IMR-90 (cell line): ENCODE data around the gene CAPN9. TPM values are rescaled to one million over a fixed set of nuclear protein-coding genes. Genes with fewer than 3 reads are reported as not detected.

Experiments
- ATAC-seq: fragments of 200-7000 bp; cut with Tn5 transposase; 2 replicates; pipeline ENCODE4 v1.9.1; 2020; ENCODE audit warnings: low read depth, mild to moderate bottlenecking, moderate library complexity
- BruUV-seq: library from RNA; stranded (reverse); fragments of 400-500 nt; replicated peaks from 2 replicates; lab custom pipeline; 2021; lab: Mats Ljungman, UMichigan
- CTCF ChIA-PET: fragments of 300-600 bp; formaldehyde crosslinking; extraction: SDS; loops from one replicate; lab custom pipeline; 2021; ENCODE audit warnings: antibody characterized with exemption; lab: Yijun Ruan, JAX
- POLR2A ChIA-PET: fragments of 300-600 bp; sonication (Branson Sonifier 250); formaldehyde crosslinking; loops from one replicate; lab custom pipeline; 2022; ENCODE audit warnings: antibody characterized with exemption; ENCODE audit not compliant: unreplicated experiment; lab: Charles Lee
- DNase-seq: peaks from one replicate; pipeline ENCODE4 v3.0.0; 2013
- H2AFZ ChIP-seq: replicated peaks from 2 replicates; pipeline ENCODE3; 2013; ENCODE audit warnings: low read length, mild to moderate bottlenecking; ENCODE audit not compliant: poor library complexity
- H2AK5ac ChIP-seq: 2 replicates; pipeline ENCODE4 v1.6.1; 2013; ENCODE audit warnings: low read depth, low read length, inconsistent platforms
- H2AK9ac ChIP-seq: replicated peaks from 2 replicates; pipeline ENCODE3; 2013; ENCODE audit warnings: mild to moderate bottlenecking, low read depth, low read length, moderate library complexity; ENCODE audit not compliant: poor library complexity
- H2BK120ac ChIP-seq: 2 replicates; pipeline ENCODE4 v1.6.1; 2013; ENCODE audit warnings: low read depth, low read length, inconsistent platforms
- H2BK15ac ChIP-seq: 3 replicates; pipeline ENCODE4 v1.6.1; 2013; ENCODE audit warnings: low read depth, low read length, inconsistent platforms
- H2BK20ac ChIP-seq: 2 replicates; pipeline ENCODE4 v1.6.1; 2013; ENCODE audit warnings: low read depth, mild to moderate bottlenecking, inconsistent platforms, low read length, moderate library complexity
- H2BK5ac ChIP-seq: 2 replicates; pipeline ENCODE4 v1.6.1; 2013; ENCODE audit warnings: mild to moderate bottlenecking, low read depth, low read length, inconsistent platforms; ENCODE audit not compliant: poor library complexity, severe bottlenecking
- H3K14ac ChIP-seq: replicated peaks from 2 replicates; pipeline ENCODE4 v1.6.1; 2013; ENCODE audit warnings: low read depth, low read length, inconsistent platforms
- H3K18ac ChIP-seq: 2 replicates; pipeline ENCODE4 v1.6.1; 2013; ENCODE audit warnings: low read depth, low read length, control low read depth
- H3K23ac ChIP-seq: 2 replicates; pipeline ENCODE4 v1.6.1; 2013; ENCODE audit warnings: low read depth, low read length, inconsistent platforms
- H3K27ac ChIP-seq: 2 replicates; pipeline ENCODE4 v1.5.1; 2013; ENCODE audit warnings: mild to moderate bottlenecking, control low read depth, low read length; ENCODE audit not compliant: insufficient read depth
- H3K27me3 ChIP-seq: 2 replicates; pipeline ENCODE4 v1.6.1; 2013; ENCODE audit warnings: low read length; ENCODE audit not compliant: control insufficient read depth, insufficient read depth
- H3K36me3 ChIP-seq: 2 replicates; pipeline ENCODE4 v1.6.1; 2013; ENCODE audit warnings: low read length, mixed read lengths; ENCODE audit not compliant: control insufficient read depth, insufficient read depth
- H3K4ac ChIP-seq: 2 replicates; pipeline ENCODE4 v1.6.1; 2013; ENCODE audit warnings: low read depth, low read length, inconsistent platforms
- H3K4me1 ChIP-seq: 2 replicates; pipeline ENCODE4 v1.6.1; 2013; ENCODE audit warnings: low read length, mixed read lengths; ENCODE audit not compliant: control insufficient read depth, insufficient read depth
- H3K4me2 ChIP-seq: 2 replicates; pipeline ENCODE4 v1.6.1; 2013; ENCODE audit warnings: low read depth, mild to moderate bottlenecking, control low read depth, low read length, moderate library complexity
- H3K4me3 ChIP-seq: 2 replicates; pipeline ENCODE4 v1.5.1; 2013; ENCODE audit warnings: low read depth, mild to moderate bottlenecking, control low read depth, low read length, moderate library complexity; ENCODE audit not compliant: insufficient read depth
- H3K56ac ChIP-seq: 2 replicates; pipeline ENCODE4 v1.6.1; 2013; ENCODE audit warnings: low read length, inconsistent platforms; ENCODE audit not compliant: insufficient read depth; ENCODE audit errors: extremely low read depth
- H3K79me1 ChIP-seq, 2 experiments: 2 replicates each; pipeline ENCODE4 v1.6.1; 2013; ENCODE audit warnings: low read length in 2 of 2, inconsistent platforms in 1 of 2, low read depth in 1 of 2
- H3K9ac ChIP-seq: 2 replicates; pipeline ENCODE4 v1.6.1; 2013; ENCODE audit warnings: low read depth, low read length, control low read depth
- H3K9me1 ChIP-seq: 2 replicates; pipeline ENCODE4 v1.6.1; 2013; ENCODE audit warnings: low read length, inconsistent platforms; ENCODE audit not compliant: insufficient read depth
- H3K9me3 ChIP-seq: 2 replicates; pipeline ENCODE4 v1.6.1; 2013; ENCODE audit warnings: low read length; ENCODE audit not compliant: control insufficient read depth, insufficient read depth
- H4K20me1 ChIP-seq: 2 replicates; pipeline ENCODE4 v1.6.1; 2013; ENCODE audit warnings: low read length, inconsistent platforms; ENCODE audit not compliant: insufficient read depth
- H4K5ac ChIP-seq: 2 replicates; pipeline ENCODE4 v1.6.1; 2013; ENCODE audit warnings: mild to moderate bottlenecking, low read depth, low read length, control low read depth
- H4K8ac ChIP-seq, 2 experiments: 2 replicates each; pipeline ENCODE4 v1.6.1; 2013; ENCODE audit warnings: low read depth in 2 of 2, low read length in 2 of 2, control low read depth in 1 of 2, inconsistent platforms in 1 of 2
- H4K91ac ChIP-seq: 2 replicates; pipeline ENCODE4 v1.6.1; 2013; ENCODE audit warnings: low read depth, low read length, inconsistent platforms; ENCODE audit not compliant: insufficient read depth
- ELK1 ChIP-seq: fragments of 150-350 bp; IDR thresholded peaks from 2 replicates; pipeline ENCODE4 v1.6.1; 2016; ENCODE audit warnings: low read depth, mild to moderate bottlenecking, low read length, moderate library complexity, borderline replicate concordance
- POLR2A ChIP-seq: IDR thresholded peaks from 2 replicates; pipeline ENCODE4 v1.6.1; 2012; ENCODE audit warnings: mild to moderate bottlenecking, low read depth, low read length
- RCOR1 ChIP-seq: IDR thresholded peaks from 2 replicates; pipeline ENCODE4 v1.6.1; 2012; ENCODE audit warnings: mild to moderate bottlenecking, low read length, improper control_type of control experiment; ENCODE audit not compliant: insufficient replicate concordance
- WGBS, 2 experiments: methylation state at CpG; one replicate each; pipeline versions ENCODE4 v1.1.5 to v1.1.7; 2013; ENCODE audit warnings: missing lambda C conversion rate in 2 of 2; ENCODE audit not compliant: insufficient read length in 1 of 2; ENCODE audit errors: extremely low coverage in 2 of 2; 5-methylcytosine and 5-hydroxymethylcytosine counted together
- dilution Hi-C: fragments of 300-500 bp; cut with HindIII; formaldehyde crosslinking; loops from one replicate; pipeline ENCODE4 v1.14.3; 2018; ENCODE audit warnings: low sequenced_read_pairs; ENCODE audit not compliant: unreplicated experiment
- in situ Hi-C: fragments of 300-500 bp; cut with MboI; formaldehyde crosslinking; loops from 3 replicates; pipeline ENCODE4 v1.14.3; 2019; ENCODE audit warnings: low sequenced_read_pairs, inconsistent platforms, mixed read lengths
- intact Hi-C: fragments of 100-400 bp; cut with micrococcal nuclease; formaldehyde crosslinking; loops from 2 replicates; pipeline ENCODE4 v1.10.0; 2022
- polyA plus RNA-seq, 3 experiments: library from polyadenylated mRNA; depleted of rRNA; stranded (reverse); fragments of >200 nt; gene quantifications; 2 replicates each; pipeline ENCODE4 v1.2.3, GENCODE V29; 2012; ENCODE audit warnings: low replicate concordance in 1 of 3
- total RNA-seq: library from RNA; depleted of rRNA; stranded (reverse); fragments of >200 nt; gene quantifications from 2 replicates; pipeline ENCODE4 v1.2.3, GENCODE V29; 2012

CAPN9 gene
- total and polyA plus RNA-seq, 2 of the 4 experiments (the other 2 are of a cell fraction): not detected

GRCh38 chr1:230808281-230808872, 61.2 kb downstream of the CAPN9 start:
- Histone ChIP-seq H3K56ac (no peak overlapping the region), H2AK9ac (no peak overlapping the region), H3K4ac (no peak overlapping the region), H3K36me3 (no peaks in the 10 kb centered on the region), H3K9ac (no peak overlapping the region), H3K18ac (no peak overlapping the region), H3K79me1 (no peaks in the 10 kb centered on the region), H2BK15ac (no peak overlapping the region), H2BK5ac (no peak overlapping the region), H2BK20ac (no peak overlapping the region), H3K4me2 (no peak overlapping the region), H3K4me1 (no peaks in the 10 kb centered on the region), H3K9me1 (no peaks in the 10 kb centered on the region), H4K8ac (no peak overlapping the region), H2AFZ (no peak overlapping the region), H2AK5ac (no peak overlapping the region), H3K14ac (no peak overlapping the region), H3K27me3 (no peaks in the 10 kb centered on the region), H3K27ac (no peak overlapping the region), H2BK120ac (no peak overlapping the region), H4K20me1 (no peaks in the 10 kb centered on the region), H4K91ac (no peak overlapping the region), H3K9me3 (no peaks in the 10 kb centered on the region), H3K23ac (no peak overlapping the region), H3K4me3 (no peak overlapping the region), H4K5ac (no peak overlapping the region)
- BruUV-seq: no TSS peak
- intact Hi-C loops: no loop called here
- dilution Hi-C loops: no loop called here
- CTCF ChIA-PET: interaction anchor here (0.6 kb wide), 1 partner anchor 112 kb away, joined by 3 read pairs; no protein-coding TSS in a partner anchor
- no peak for TF ChIP-seq POLR2A
- TF ChIP-seq ELK1: no peak
- TF ChIP-seq RCOR1: no peak
- in situ Hi-C loops: no loop called here
- POLR2A ChIA-PET: no interaction called here
- WGBS, 2 experiments: no CpG with 5 or more reads among the region's 4 CpGs
- ATAC-seq (no peak), DNase-seq (no peak)
